GM18502 (cell line): ENCODE data around the gene MTFR1L.

Experiments
- ATAC-seq: cut with Tn5 transposase; IDR thresholded peaks from one replicate; pipeline ENCODE4 v1.9.1; 2021; ENCODE audit warnings: mild to moderate bottlenecking; ENCODE audit not compliant: unreplicated experiment, poor library complexity

MTFR1L gene

DNA sequence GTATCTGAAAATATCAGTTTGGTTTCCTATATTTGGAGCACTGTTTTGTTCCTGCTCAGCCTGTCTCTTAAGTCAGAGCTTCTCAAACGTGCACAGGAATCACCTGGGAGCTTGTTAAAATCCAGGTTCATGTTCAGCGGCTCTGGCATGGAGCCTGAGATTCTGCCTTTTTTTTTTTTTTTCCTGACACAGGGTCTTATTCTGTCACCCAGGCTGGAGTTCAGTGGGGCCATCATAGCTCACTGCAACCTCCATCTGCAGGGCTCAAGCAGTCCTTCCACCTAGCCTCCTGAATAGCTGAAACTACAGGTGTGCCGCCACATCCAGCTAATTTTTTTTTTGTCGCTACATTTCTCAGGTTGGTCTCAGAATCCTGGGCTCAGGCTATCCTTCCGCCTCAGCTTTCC lies 32.0 kb upstream of the MTFR1L start:
- no peak for ATAC-seq

DNA sequence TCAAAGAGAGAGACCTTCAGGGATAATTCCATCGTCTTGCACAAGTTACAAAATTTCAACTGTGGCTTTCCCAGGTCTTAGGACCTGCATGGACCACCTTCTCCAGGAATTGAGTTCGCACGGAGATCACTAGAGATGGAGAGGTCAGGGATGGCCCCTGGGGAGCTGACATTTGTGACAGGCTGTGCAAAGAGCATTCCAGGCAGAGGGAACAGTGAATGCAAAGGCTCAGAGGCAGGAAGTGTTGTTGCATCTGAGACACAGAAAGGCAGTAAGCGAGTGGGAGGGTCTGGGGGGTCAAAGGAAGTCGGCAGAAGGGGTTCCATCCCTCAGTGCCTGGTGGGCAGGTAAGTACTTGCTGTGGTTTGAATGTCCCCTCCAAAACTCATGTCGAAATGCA lies 29.3 kb upstream of the MTFR1L start:
- no peak for ATAC-seq

DNA sequence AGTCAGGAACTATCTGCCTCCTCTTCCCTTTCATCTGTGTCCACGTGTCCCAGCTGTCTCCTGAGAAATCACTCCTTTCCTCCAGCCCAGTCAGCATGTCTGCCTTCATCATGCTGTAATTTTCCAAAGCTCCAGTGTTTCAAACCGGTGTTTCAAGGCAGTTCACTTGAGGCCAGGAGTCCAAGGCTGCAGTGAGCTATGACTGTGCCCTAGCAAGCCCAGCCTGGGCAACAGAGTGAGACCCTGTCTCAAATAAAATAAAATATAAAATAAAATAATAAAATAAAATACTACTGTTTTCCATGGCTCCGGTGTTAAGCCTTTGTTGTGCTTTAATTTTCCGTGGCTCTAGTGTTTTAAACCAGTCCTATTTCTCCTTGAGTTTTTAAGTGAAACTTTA lies 27.6 kb upstream of the MTFR1L start:
- no peak for ATAC-seq

DNA sequence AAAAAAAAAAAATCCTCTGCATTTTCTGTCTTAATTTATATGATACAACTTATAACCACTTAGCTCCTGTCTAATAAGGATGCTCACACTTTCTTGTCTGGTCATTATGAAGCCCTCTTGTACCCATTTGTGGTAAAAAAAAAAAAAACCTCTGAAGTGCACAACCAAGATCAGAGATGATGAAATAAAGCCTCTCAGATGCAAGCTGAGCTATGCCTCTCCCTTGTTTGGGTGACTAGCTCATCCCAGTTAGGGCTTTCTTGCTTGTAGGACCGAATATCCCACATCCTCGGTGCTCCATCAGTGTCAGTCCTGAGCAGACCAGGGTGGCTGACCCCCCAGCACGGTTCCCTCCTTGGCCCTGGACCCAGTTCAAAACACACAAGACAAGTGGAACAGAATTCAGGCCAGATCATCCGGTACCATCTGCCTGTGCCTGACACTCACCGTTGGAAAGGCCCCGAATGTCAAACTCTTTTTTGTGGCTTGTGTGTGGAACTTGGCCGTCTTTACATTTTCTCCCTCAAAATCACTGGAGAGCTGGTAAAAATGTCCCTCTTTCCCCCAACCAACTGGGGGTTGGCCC lies 26.1 kb upstream of the MTFR1L start:
- ATAC-seq = no peak

DNA sequence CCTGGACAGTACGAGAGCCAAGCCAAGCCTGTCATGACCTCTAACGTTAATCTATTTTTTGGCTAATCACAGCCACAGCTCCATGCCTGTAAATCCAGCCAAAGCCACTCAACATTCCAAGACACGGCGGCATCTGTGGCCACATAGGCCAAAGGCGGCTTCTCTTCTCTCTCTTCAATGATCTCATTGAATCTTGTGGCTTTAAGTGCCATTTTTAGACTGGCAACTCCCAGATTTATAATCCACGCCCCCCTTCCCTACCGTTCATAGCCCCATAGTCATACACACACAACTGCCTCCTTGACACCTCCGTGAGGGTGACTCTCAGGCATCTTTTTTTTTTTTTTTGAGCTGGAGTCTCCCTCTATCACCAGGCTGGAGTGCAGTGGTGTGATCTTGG lies 25.4 kb upstream of the MTFR1L start:
- no peak for ATAC-seq

DNA sequence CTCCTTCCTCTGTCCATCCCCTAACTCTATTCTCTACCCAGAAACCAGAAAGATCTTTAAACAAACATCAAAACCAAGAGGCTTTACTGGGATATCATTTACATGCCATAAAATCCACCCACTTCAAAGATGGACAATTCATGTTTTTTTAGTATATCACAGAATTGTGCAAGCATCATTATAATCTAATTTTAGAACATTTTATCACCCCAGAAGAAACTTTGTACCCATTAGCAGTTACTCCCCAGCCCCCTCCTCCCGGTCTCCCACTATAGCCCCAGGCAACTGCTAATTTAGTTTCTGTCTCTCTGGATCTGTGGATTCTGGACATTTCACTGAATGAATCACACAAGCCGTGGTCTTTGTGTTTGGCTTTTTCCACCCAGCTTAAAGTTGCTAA lies 24.5 kb upstream of the MTFR1L start:
- ATAC-seq = no peak

DNA sequence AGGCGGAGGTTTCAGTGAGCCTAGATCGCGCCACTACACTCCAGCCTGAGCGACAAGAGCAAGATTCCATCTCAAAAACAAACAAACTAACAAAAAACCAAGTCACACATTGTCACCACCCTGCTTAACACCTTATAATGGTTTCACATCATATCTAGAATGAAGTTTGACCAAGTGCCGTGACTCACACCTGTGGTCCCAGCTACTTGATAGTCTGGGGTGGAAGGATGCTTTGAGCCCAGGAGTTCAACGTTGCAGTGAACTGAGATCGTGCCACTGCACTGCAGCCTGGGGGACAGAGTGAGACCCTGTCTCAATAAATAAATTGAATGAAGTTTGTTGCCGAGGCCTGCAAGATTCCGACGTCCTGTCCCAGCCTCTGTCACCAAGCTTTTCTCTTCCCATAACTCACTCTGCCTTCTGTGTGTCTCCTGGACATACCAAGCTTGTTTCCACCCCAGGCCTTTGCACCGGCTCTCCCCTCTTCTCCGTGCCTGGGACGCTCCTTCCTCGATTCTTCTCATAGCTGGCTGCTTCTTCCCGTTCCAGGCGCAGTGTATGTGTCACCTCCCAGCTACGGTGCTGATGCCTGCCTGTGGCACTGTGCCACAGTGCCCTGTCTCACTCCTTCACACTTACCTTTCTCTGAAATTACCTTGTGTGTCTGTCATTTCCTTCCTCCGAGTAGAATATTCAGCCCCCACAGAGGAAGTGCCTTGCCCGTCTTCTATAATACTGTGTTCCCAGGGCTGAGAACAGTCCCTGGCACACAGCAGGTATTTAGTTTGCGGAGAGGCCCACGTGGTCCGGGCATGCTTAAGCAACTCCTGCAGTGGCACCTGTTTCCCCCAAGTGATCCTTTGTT lies 23.6 kb upstream of the MTFR1L start:
- ATAC-seq = no peak

DNA sequence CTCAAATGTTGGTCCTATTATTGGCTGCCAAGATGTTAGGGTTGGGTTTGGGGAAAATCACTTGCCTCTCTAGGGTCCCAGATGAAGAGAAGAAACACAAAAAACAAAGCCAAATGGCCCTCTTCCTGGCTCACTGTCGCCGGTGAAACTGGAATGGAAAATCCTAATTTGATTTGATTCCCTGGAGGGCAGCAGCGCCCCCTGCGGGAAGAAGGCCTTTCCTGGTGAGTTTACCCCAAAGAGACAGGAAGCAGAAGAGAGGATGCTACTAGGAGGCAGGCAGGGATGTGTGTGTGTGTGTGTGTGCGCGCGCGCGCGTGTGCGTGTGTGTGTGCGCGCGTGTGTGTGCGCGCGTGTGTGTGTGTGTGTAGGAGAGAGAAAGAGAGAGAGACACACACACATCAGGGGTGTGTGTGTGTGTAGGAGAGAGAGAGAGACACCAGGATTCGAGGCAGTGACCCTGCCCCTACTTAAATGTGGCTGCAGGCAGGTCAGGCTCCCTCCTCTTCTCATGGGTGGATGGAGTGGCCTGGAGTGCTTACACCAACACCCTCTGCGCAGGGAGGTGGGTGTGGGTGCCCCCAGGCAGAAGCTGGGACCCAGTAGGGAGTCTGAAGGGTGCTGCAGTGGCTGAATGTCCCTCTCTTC lies 22.8 kb upstream of the MTFR1L start:
- no peak for ATAC-seq

DNA sequence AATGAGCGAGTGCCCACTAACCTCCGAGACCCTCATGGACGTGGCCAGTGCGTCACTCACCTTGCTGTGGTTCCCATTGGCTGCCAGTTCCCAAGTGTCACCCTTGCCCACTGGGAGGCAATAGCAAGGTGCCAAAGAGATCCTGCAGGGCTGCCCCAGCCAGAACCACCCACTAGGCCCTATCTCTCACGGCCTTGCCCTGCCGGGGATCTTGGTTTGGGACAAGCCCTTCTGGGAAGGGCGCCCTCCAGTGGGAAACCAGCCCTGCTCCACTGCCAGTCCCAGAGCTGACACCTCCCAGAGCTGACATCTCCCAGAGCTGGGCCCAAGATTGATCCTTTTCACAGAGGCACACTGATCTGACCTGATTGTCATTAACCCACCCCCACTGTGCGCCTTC lies 21.8 kb upstream of the MTFR1L start:
- no peak for ATAC-seq

DNA sequence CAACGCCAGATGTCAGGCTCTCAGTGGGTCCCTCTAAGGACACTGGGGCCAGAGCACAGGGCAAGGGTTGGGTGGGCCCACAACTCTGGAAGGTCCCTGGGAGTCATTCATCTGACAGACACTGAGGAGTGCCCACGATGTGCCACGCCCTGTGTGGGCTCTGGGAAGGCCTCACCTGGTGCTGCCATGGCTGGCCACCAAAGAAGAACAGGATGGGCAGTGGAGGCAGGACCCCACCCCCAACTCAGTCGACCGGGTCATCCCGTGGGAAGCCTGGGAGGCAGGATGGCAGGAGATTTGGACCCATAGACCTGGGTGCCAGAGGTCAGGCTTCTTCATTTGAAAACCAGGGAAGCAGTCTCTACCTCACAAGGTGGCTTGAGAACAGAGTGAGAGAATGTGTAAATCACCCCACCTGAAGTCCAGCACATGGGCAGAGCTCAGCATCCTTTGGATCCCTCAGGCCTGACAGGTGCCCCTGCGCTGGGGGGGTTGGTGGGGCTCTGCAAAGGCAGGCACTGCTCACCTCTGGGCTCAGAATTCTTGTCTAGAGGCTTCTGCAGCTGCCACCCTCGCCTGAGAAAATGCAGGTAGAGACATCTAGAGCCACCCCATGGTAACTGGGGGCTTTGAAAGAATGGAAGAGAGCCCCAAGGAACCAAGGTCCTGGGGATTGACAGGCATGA lies 20.9 kb upstream of the MTFR1L start:
- ATAC-seq = no peak

DNA sequence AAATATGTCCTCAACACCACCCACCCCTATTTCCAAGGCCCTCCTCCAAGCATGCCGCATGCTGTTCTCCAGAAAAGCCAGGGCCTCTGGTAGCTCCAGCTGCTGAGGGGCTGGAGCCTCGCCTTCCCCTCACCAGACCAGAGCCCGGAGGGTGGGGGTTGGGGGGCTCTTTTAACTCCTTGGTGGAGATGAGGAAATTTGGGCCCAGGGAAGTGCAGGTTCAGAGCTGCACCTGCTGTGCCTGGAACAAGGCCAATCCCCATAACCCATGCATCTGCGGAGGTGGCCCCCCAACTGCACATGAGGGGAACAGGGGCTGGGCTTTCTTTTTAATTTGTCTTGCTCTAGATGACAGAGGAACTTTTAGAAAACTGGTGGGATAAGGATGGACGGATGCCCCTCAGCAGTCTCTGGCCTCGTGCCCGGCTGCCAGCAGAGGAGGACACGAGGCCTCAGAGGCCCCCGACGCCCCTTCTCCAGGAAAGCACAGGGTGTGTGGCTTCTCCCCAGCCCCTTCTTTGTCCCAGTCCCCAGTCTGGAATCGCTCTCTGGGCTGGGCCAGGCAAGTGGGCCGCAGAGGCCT lies 20.3 kb upstream of the MTFR1L start:
- ATAC-seq = no peak

DNA sequence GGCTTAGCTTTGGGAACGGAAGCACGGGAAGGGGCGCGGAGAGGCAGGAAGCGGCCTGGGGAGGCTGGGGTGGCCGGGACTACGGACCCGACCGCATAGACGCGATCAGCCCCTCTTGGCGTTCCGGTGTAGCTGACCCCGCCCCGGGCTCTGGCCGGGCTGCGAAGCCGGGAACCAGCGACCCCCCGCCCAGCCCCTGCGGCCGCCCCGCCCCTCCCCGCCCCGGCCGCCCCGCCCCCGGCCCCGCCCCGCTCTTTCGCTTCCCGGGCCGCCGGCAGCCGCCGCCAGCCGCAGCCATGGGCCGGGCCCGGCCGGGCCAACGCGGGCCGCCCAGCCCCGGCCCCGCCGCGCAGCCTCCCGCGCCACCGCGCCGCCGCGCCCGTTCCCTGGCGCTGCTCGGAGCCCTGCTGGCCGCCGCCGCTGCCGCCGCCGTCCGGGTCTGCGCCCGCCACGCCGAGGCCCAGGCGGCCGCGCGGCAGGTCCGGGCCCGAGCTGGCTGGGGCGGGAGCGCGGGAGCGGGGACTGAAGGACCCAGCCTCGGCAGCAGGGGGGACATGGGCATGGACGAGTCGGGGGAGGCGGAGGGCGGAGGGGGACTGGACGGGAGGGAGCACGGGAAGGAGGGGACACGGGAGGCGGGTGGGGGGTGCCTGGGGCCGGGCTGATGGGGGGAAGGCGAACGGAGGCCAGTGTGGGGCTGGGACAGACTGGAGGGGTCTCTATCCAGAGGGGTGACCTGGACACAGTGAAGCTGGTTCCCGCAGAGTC lies 19.6 kb upstream of the MTFR1L start, which contains the start of gene SELENON:
SELENON (plus strand) TSS at position 259 of the 768 bp plus-strand sequence; CDS start at position 297, 38 bp downstream.
- no peak for ATAC-seq

DNA sequence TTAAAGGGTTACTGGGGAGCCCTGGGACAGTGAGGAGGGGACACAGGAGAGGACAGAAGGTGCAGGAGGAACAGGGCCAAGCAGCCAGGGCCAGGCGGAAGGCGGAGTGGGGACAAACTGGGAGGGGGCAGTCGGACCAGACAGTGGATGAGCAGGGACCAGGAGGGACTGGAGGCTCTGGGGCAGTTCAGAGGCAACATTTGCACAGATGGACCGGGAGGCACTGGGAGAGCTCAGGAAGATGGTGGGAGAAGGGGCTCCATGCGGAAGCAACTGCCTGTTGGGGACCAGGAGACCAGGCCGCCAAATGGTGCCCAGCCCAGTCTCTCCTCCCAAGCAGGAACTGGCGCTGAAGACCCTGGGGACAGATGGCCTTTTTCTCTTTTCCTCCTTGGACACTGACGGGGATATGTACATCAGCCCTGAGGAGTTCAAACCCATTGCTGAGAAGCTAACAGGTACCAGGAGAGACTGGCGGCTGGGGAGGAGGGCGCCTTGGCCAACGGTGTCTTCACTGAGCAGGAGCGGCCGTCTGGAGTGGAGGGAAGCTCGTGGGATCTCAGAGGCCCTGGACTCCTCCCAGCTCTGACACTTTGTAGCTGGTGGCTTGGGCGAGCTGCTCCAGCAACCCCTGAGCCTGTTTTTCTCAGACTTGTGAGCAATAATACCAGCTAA lies 18.9 kb upstream of the MTFR1L start:
- no peak for ATAC-seq

DNA sequence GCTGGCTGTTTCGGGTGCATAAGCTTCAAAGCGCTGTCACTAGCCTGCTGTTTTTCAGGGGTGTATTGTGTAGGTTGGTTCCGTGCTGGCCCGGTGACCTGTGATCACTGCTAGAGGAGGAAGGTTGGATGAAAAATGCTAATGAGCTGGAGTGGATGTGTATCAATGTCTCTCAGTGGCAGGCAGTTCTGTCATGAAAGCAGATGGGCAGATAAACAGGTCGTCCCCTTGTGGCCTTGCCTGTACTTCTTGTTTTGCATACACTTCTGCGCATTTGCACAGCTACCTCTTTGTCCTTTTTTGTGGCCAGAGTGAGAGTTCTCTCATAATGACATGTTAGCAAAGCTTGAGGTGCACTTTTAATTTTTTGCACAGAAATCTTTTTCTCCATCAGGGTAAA lies 16.8 kb upstream of the MTFR1L start:
- no peak for ATAC-seq

DNA sequence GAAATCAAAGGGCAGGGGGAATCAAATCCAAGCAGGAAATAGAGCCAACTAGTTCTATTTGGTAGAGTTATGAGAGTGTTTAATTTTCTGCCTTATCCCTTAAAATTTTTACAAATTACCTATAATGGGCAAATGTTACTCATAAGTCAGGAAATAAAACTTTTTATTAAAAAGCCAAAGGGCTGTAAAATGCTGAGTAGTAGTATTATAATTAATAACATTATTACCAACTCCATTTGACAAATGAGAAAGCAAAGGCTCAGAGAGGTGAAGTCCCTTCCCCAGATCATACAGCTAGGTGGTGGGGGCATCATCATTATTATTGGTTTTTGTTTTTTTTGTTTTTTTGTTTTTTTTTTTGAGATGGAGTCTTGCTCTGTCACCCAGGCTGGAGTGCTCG lies 16.4 kb upstream of the MTFR1L start:
- ATAC-seq = no peak

DNA sequence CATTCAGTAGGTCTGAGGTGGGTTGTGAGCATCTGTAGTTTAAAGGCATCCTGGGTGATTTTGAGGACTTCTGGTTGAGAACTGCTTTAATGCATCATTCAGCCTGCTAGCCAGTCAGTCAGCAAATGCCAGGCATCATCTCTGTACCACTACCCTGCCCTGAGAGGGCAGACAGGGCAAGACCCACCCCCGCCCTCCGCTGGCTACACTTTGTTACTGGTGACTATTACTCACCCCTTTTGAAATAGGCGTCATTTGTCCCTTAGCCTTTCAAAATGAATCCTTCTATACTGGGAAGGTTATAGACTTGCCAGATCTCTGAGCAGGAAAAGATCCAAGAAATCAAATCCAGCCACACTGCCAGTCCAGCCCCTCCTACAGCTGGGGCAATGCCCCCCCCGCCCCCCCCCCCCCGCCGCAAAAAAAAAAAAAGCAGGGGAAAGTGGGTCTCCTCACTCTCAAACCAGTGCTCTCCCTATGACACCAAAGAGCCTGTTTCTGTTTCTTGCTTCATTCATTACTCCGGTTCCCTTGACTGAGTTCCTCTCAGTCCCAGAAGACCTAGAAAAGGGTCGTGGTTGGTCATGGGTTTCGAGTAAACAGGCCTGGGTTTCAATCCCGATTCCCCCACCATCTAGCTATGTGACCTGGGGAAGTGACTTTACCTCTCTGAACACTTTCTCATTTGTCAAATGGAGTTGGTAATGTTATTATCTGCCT lies 15.3 kb upstream of the MTFR1L start:
- ATAC-seq = peak; percentile 46

DNA sequence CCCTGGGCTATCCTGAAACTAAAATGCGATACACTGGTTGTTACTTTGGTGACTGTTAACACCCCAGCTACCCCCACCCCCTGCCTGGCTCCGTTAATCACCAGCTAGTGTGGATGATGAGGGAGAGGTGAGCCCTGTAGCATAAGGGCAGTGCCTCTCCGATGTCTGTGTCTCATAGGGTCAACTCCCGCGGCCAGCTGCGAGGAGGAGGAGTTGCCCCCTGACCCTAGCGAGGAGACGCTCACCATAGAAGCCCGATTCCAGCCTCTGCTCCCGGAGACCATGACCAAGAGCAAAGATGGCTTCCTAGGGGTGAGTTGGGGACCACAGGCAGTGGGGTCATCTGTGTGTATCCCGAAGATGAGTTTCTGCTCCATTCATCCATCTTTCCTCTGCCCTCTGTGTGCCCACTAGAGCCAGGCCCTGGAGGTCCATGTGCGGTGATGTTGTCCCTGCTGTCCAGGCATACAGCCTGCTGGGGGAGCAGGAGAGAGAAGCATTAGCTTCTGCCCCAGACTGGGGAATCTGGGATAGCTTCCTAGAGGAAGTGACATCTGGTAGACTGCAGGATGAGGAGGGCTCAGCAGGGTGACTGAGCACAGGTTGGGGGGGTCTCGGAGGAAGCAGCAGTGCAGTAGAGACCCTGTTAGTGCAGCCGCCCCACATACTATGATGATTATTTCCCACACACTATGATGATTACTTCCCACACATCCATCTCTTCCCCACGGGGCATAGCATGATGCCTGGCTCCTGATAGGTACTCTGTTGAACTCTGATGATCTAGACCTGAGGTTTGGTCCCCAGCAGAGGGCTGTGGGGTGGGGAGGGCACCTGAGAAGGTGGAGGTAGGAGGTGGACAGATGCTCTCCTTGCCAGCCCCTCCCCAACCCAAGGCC lies 14.5 kb upstream of the MTFR1L start:
- ATAC-seq = no peak

DNA sequence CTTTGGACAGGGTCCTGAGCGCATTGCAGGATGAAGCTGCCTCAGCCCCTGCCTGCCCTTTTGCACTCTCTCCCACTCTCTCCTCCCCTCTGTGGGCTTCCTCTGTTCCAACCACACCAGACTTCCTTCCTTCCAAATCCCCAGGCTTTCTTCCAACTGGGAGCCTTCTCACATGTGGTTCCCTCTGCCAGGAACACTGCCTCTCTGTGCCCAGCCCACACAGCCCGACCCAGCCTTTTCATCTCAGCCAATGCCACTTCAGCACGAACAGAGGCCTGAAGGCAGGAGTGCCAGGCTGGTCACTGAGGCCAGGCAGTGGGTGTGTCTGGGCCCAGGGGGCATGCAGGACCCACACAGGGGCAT lies 13.9 kb upstream of the MTFR1L start:
- ATAC-seq = no peak
